CD8-positive, alpha-beta memory T cell (primary cell): ENCODE measurements around the gene PACS1. TPM values are rescaled to one million over a fixed set of nuclear protein-coding genes. Genes with fewer than 3 reads are reported as not detected.
"Not testable (repeated sequence)": the region's sequence is repeated elsewhere in the genome, so short reads cannot be mapped to it uniquely, and the experiment has no call there.

Experiments used
- CTCF ChIA-PET: fragments of 350-600 bp; sonication (Branson Sonifier 250); formaldehyde crosslinking; loops from one replicate; lab custom pipeline; 2021; ENCODE audit warnings: antibody characterized with exemption; lab: Charles Lee
- POLR2A ChIA-PET: fragments of 350-600 bp; sonication (Branson Sonifier 250); formaldehyde crosslinking; loops from one replicate; lab custom pipeline; 2021; ENCODE audit warnings: antibody characterized with exemption; lab: Charles Lee
- DNase-seq, 5 donors: peaks; one replicate each; pipeline versions ENCODE4 v3.0.0 to v3.0.0-alpha.2; 2020 to 2022; ENCODE audit warnings: mixed read lengths in 1 of 5
- H3K27ac ChIP-seq: one replicate; pipeline ENCODE4 v1.7.0; 2013; ENCODE audit warnings: low read depth, mild to moderate bottlenecking, low read length, moderate library complexity
- H3K27me3 ChIP-seq: 2 replicates; pipeline ENCODE4 v1.7.0; 2013; ENCODE audit warnings: low read length, mild to moderate bottlenecking; ENCODE audit not compliant: insufficient read depth, poor library complexity, severe bottlenecking
- H3K36me3 ChIP-seq: 2 replicates; pipeline ENCODE4 v1.7.0; 2013; ENCODE audit warnings: mild to moderate bottlenecking, low read length, moderate library complexity; ENCODE audit not compliant: insufficient read depth
- H3K4me1 ChIP-seq: 2 replicates; pipeline ENCODE4 v1.7.0; 2013; ENCODE audit warnings: mild to moderate bottlenecking, low read length, moderate library complexity; ENCODE audit not compliant: insufficient read depth
- H3K4me3 ChIP-seq: 2 replicates; pipeline ENCODE4 v1.7.0; 2013; ENCODE audit warnings: mild to moderate bottlenecking, low read length
- H3K9me3 ChIP-seq: 2 replicates; pipeline ENCODE4 v1.7.0; 2013; ENCODE audit warnings: mild to moderate bottlenecking, low read length
- H3K27ac Mint-ChIP-seq, 8 donors: one replicate each; pipeline ENCODE4 v1.8.0; 2020 to 2021; ENCODE audit warnings: mixed read lengths in 8 of 8, mild to moderate bottlenecking in 6 of 8, inconsistent platforms in 3 of 8, moderate library complexity in 3 of 8
- H3K27me3 Mint-ChIP-seq, 2 donors: one replicate each; pipeline ENCODE4 v1.8.0; 2020 to 2021; ENCODE audit warnings: mixed read lengths in 2 of 2, mild to moderate bottlenecking in 1 of 2, moderate library complexity in 1 of 2
- H3K36me3 Mint-ChIP-seq, 3 donors: one replicate each; pipeline ENCODE4 v1.8.0; 2020 to 2021; ENCODE audit warnings: mixed read lengths in 3 of 3, inconsistent platforms in 1 of 3, mild to moderate bottlenecking in 1 of 3
- H3K4me1 Mint-ChIP-seq, 3 donors: one replicate each; pipeline ENCODE4 v1.8.0; 2020 to 2021; ENCODE audit warnings: mixed read lengths in 3 of 3, inconsistent platforms in 1 of 3, mild to moderate bottlenecking in 1 of 3
- H3K4me3 Mint-ChIP-seq, 7 donors: one replicate each; pipeline ENCODE4 v1.8.0; 2020 to 2021; ENCODE audit warnings: mixed read lengths in 7 of 7, mild to moderate bottlenecking in 6 of 7, moderate library complexity in 4 of 7, inconsistent platforms in 2 of 7
- H3K9me3 Mint-ChIP-seq, 5 donors: one replicate each; pipeline ENCODE4 v1.8.0; 2020 to 2022; ENCODE audit warnings: mixed read lengths in 5 of 5, mild to moderate bottlenecking in 3 of 5, moderate library complexity in 2 of 5, inconsistent platforms in 1 of 5
- polyA plus RNA-seq: library from polyadenylated mRNA; unstranded; fragments of 300-500 nt; fragmentation: Illumina TruSeq; gene quantifications from one replicate; pipeline ENCODE4 v1.2.3, GENCODE V29; 2021
- total RNA-seq, 2 experiments: library from RNA; stranded (reverse); gene quantifications; one replicate each; pipeline ENCODE4 v1.2.3, GENCODE V29; 2021

Gene PACS1
- total and polyA plus RNA-seq, 3 experiments from 2014 or later: 73.3 to 86.1 (median 77.4) TPM

GRCh38 chr11:66251809-66252208, 181.7 kb downstream of the PACS1 start:
- no peaks in the 10 kb centered on the region for H3K9me3 ChIP-seq
- no peak overlapping the region for H3K4me3 Mint-ChIP-seq
- DNase-seq: no peak
- H3K4me1 Mint-ChIP-seq: peaks cover 11 to 18% (median 15%) of the 10 kb centered on the region in 3 donors
- no peak overlapping the region for H3K27ac ChIP-seq
- H3K36me3 Mint-ChIP-seq: peaks cover 0 to 30% (median 1%) of the 10 kb centered on the region in 3 donors
- peaks cover 0 to 6% of the 10 kb centered on the region in 2 donors for H3K27me3 Mint-ChIP-seq
- ChIA-PET POLR2A (no interaction called here), CTCF (interaction anchor here (1.1 to 1.2 kb wide), 2 partner anchors 29 to 31 kb away, joined by 3 to 4 read pairs; no protein-coding TSS in a partner anchor)
- peaks cover 3% of the 10 kb centered on the region for H3K36me3 ChIP-seq
- H3K27ac Mint-ChIP-seq: peak overlapping the region in 5 of 8 donors; percentile 29 to 78 (median 52)
- no peaks in the 10 kb centered on the region for H3K27me3 ChIP-seq
- peaks cover 9% of the 10 kb centered on the region for H3K4me1 ChIP-seq
- no peak overlapping the region for H3K4me3 ChIP-seq
- H3K9me3 Mint-ChIP-seq: no peaks in the 10 kb centered on the region

GRCh38 chr11:66253081-66253480, 183.0 kb downstream of the PACS1 start:
- H3K9me3 Mint-ChIP-seq, H3K9me3 ChIP-seq, CTCF ChIA-PET, H3K27me3 Mint-ChIP-seq, DNase-seq, H3K27me3 ChIP-seq, H3K4me3 ChIP-seq, H3K27ac ChIP-seq, H3K36me3 ChIP-seq: not testable (repeated sequence)
- H3K36me3 Mint-ChIP-seq: peaks cover 0 to 25% (median 0%) of the 10 kb centered on the region in 3 donors
- POLR2A ChIA-PET: interaction anchor here (0.6 kb wide), 1 partner anchor 18 kb away, joined by 5 read pairs; no protein-coding TSS in a partner anchor
- H3K27ac Mint-ChIP-seq: peak overlapping the region in 6 of 8 donors; percentile 41 to 87 (median 77)
- peak overlapping the region in 1 of 7 donors; percentile 43 for H3K4me3 Mint-ChIP-seq
- peaks cover 15 to 21% (median 20%) of the 10 kb centered on the region in 3 donors for H3K4me1 Mint-ChIP-seq
- peaks cover 11% of the 10 kb centered on the region for H3K4me1 ChIP-seq

GRCh38 chr11:66258473-66258893, 188.4 kb downstream of the PACS1 start:
- H3K9me3 Mint-ChIP-seq: no peaks in the 10 kb centered on the region
- H3K27me3 Mint-ChIP-seq: peaks cover 0 to 4% of the 10 kb centered on the region in 2 donors
- peaks cover 18% of the 10 kb centered on the region for H3K4me1 ChIP-seq
- peaks cover 0 to 43% (median 8%) of the 10 kb centered on the region in 3 donors for H3K36me3 Mint-ChIP-seq
- CTCF ChIA-PET: interaction anchor here (0.7 to 1.6 kb wide), 8 partner anchors 24 to 191 kb away, joined by 3 to 5 read pairs (median 3); no protein-coding TSS in a partner anchor
- peaks cover 22 to 32% (median 24%) of the 10 kb centered on the region in 3 donors for H3K4me1 Mint-ChIP-seq
- H3K27ac Mint-ChIP-seq: peak overlapping the region; percentile 71 to 99 (median 88)
- no peaks in the 10 kb centered on the region for H3K9me3 ChIP-seq
- H3K4me3 Mint-ChIP-seq: peak overlapping the region; percentile 91 to 96 (median 94)
- POLR2A ChIA-PET: interaction anchor here (0.9 to 2.2 kb wide), 2 partner anchors 24 to 31 kb away, joined by 4 to 5 read pairs; partner anchors contain the start of gene YIF1A
- DNase-seq: no peak
- H3K27me3 ChIP-seq: no peaks in the 10 kb centered on the region
- peaks cover 7% of the 10 kb centered on the region for H3K36me3 ChIP-seq
- peak overlapping the region; percentile 94 for H3K4me3 ChIP-seq
- H3K27ac ChIP-seq: peak overlapping the region; percentile 98

GRCh38 chr11:66259225-66259624, 189.2 kb downstream of the PACS1 start:
- Mint-ChIP-seq H3K27ac (peak overlapping the region in 7 of 8 donors; percentile 22 to 99 (median 80)), H3K4me3 (peak overlapping the region; percentile 57 to 96 (median 92)), H3K4me1 (peaks cover 20 to 30% (median 24%) of the 10 kb centered on the region in 3 donors), H3K36me3 (peaks cover 0 to 49% (median 8%) of the 10 kb centered on the region in 3 donors), H3K27me3 (peaks cover 0 to 4% of the 10 kb centered on the region in 2 donors), H3K9me3 (no peaks in the 10 kb centered on the region)
- ChIA-PET CTCF (interaction anchor here (0.7 to 1.6 kb wide), 5 partner anchors 25 to 144 kb away, joined by 3 to 5 read pairs (median 3); no protein-coding TSS in a partner anchor), POLR2A (interaction anchor here (0.9 to 2.2 kb wide), 2 partner anchors 23 to 30 kb away, joined by 4 to 5 read pairs; partner anchors contain the start of gene YIF1A)
- Histone ChIP-seq H3K27me3 (no peaks in the 10 kb centered on the region), H3K4me3 (no peak overlapping the region), H3K4me1 (peaks cover 18% of the 10 kb centered on the region), H3K27ac (no peak overlapping the region), H3K36me3 (peaks cover 7% of the 10 kb centered on the region), H3K9me3 (no peaks in the 10 kb centered on the region)
- no peak for DNase-seq

- no peak for DNase-seq
- no peaks in the 10 kb centered on the region for H3K9me3 ChIP-seq
- H3K4me1 ChIP-seq: peaks cover 18% of the 10 kb centered on the region
- Mint-ChIP-seq H3K4me1 (peaks cover 20 to 30% (median 24%) of the 10 kb centered on the region in 3 donors), H3K9me3 (no peaks in the 10 kb centered on the region), H3K36me3 (peaks cover 0 to 57% (median 8%) of the 10 kb centered on the region in 3 donors), H3K27me3 (peaks cover 0 to 4% of the 10 kb centered on the region in 2 donors), H3K4me3 (peak overlapping the region in 4 of 7 donors; percentile 26 to 94 (median 44)), H3K27ac (peak overlapping the region in 4 of 8 donors; percentile 49 to 97 (median 81))
- ChIA-PET CTCF (interaction anchor here (1.1 to 2.1 kb wide), 3 partner anchors 23 to 238 kb away, joined by 3 to 9 read pairs (median 3); no protein-coding TSS in a partner anchor), POLR2A (interaction anchor here (2.2 kb wide), 1 partner anchor 22 kb away, joined by 5 read pairs; no protein-coding TSS in a partner anchor)
- H3K27ac ChIP-seq: no peak overlapping the region
- H3K4me3 ChIP-seq: no peak overlapping the region
- H3K36me3 ChIP-seq: peaks cover 13% of the 10 kb centered on the region
- H3K27me3 ChIP-seq: no peaks in the 10 kb centered on the region
Observed at GRCh38 chr11:66259956-66260355, 189.9 kb downstream of the PACS1 start.

GRCh38 chr11:66261578-66261977, 191.5 kb downstream of the PACS1 start:
- Mint-ChIP-seq H3K27me3 (peaks cover 0 to 2% of the 10 kb centered on the region in 2 donors), H3K4me3 (peak overlapping the region in 1 of 7 donors; percentile 8), H3K36me3 (peaks cover 0 to 57% (median 8%) of the 10 kb centered on the region in 3 donors), H3K9me3 (no peaks in the 10 kb centered on the region), H3K27ac (peak overlapping the region in 2 of 8 donors; percentile 51 to 60), H3K4me1 (peaks cover 11 to 23% (median 20%) of the 10 kb centered on the region in 3 donors)
- H3K9me3 ChIP-seq: no peaks in the 10 kb centered on the region
- POLR2A ChIA-PET: interaction anchor here (1.1 to 1.2 kb wide), 2 partner anchors 18 to 28 kb away, joined by 3 to 4 read pairs; no protein-coding TSS in a partner anchor
- no peak overlapping the region for H3K4me3 ChIP-seq
- DNase-seq: no peak
- peaks cover 11% of the 10 kb centered on the region for H3K4me1 ChIP-seq
- no peaks in the 10 kb centered on the region for H3K27me3 ChIP-seq
- H3K27ac ChIP-seq: no peak overlapping the region
- CTCF ChIA-PET: interaction anchor here (0.7 to 2.1 kb wide), 4 partner anchors 21 to 239 kb away, joined by 3 to 10 read pairs (median 6); no protein-coding TSS in a partner anchor
- H3K36me3 ChIP-seq: peaks cover 13% of the 10 kb centered on the region

- Histone ChIP-seq H3K36me3 (peaks cover 13% of the 10 kb centered on the region), H3K9me3 (no peaks in the 10 kb centered on the region), H3K4me3 (no peak overlapping the region), H3K4me1 (peaks cover 7% of the 10 kb centered on the region), H3K27ac (no peak overlapping the region), H3K27me3 (no peaks in the 10 kb centered on the region)
- H3K4me3 Mint-ChIP-seq: peak overlapping the region in 1 of 7 donors; percentile 66
- H3K4me1 Mint-ChIP-seq: peaks cover 8 to 22% (median 18%) of the 10 kb centered on the region in 3 donors
- ChIA-PET CTCF (interaction anchor here (2.1 kb wide), 1 partner anchor 40 kb away, joined by 10 read pairs; no protein-coding TSS in a partner anchor), POLR2A (interaction anchor here (1.1 kb wide), 1 partner anchor 17 kb away, joined by 4 read pairs; no protein-coding TSS in a partner anchor)
- DNase-seq: no peak
- H3K27ac Mint-ChIP-seq: peak overlapping the region in 1 of 8 donors; percentile 60
- peaks cover 0 to 58% (median 8%) of the 10 kb centered on the region in 3 donors for H3K36me3 Mint-ChIP-seq
- H3K27me3 Mint-ChIP-seq: peaks cover 0 to 2% of the 10 kb centered on the region in 2 donors
- no peaks in the 10 kb centered on the region for H3K9me3 Mint-ChIP-seq
Observed at GRCh38 chr11:66262191-66262590, 192.1 kb downstream of the PACS1 start.
